ENCODE data around the gene AMIGO3.
"Not testable (repeated sequence)": the region's sequence is repeated elsewhere in the genome, so short reads cannot be mapped to it uniquely, and the experiment has no call there.

AMIGO3 gene

DNA sequence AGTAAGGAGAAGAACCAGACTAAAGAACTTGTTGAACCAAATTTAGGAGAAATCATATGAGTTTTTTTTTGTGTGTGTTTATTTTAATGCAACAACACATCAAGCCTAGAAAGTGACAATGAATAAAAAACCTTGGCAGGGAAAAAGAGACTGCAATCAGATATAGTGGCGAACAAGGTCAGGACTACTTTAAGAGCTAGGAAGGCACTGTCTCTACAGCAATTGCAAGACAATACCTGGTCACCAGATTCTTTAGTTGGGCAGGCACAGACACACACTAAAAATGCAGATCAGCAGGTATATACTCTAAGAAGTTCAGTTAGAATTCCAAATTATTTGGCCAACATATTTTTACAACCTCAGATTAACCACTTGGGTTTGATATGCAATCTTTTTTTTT, 35.1 kb upstream of the AMIGO3 start:
- DNase-seq (ENCODE audit: low read depth), result no peak
- H3K4me3 ChIP-seq (ENCODE audit: control insufficient read depth, low read depth, low read length), result no peak overlapping the region
- TF ChIP-seq, protein P1, sequence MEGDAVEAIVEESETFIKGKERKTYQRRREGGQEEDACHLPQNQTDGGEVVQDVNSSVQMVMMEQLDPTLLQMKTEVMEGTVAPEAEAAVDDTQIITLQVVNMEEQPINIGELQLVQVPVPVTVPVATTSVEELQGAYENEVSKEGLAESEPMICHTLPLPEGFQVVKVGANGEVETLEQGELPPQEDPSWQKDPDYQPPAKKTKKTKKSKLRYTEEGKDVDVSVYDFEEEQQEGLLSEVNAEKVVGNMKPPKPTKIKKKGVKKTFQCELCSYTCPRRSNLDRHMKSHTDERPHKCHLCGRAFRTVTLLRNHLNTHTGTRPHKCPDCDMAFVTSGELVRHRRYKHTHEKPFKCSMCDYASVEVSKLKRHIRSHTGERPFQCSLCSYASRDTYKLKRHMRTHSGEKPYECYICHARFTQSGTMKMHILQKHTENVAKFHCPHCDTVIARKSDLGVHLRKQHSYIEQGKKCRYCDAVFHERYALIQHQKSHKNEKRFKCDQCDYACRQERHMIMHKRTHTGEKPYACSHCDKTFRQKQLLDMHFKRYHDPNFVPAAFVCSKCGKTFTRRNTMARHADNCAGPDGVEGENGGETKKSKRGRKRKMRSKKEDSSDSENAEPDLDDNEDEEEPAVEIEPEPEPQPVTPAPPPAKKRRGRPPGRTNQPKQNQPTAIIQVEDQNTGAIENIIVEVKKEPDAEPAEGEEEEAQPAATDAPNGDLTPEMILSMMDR (IDR thresholded peaks at IDR 0.05; ENCODE audit: control insufficient read depth, insufficient read depth, low read depth, low read length, missing control alignments), result no peak

DNA sequence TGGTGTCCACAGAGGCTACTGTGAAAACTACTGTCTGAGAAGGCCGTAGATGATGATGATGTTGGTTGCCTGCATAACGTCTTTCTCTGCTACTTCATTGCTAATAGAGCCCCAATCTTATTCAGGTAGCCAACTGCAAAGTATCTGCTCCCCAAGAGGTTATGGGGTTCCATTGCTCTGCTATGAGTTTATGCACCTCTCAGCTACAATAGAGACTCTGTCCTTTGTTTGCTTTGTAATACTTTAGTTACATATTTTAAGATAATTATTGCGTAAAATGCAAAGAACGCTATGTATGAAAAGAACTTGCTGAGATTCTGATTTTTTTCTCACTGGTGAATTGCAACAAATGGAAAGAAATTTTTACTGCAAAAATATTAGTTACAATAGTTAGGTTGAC, 32.0 kb upstream of the AMIGO3 start:
- no peak overlapping the region for H3K4me3 ChIP-seq (ENCODE audit: control insufficient read depth, low read depth, low read length)
- DNase-seq (ENCODE audit: low read depth), result no peak
- TF ChIP-seq, protein P1 (IDR thresholded peaks at IDR 0.05; ENCODE audit: control insufficient read depth, insufficient read depth, low read depth, low read length, missing control alignments), result no peak

DNA sequence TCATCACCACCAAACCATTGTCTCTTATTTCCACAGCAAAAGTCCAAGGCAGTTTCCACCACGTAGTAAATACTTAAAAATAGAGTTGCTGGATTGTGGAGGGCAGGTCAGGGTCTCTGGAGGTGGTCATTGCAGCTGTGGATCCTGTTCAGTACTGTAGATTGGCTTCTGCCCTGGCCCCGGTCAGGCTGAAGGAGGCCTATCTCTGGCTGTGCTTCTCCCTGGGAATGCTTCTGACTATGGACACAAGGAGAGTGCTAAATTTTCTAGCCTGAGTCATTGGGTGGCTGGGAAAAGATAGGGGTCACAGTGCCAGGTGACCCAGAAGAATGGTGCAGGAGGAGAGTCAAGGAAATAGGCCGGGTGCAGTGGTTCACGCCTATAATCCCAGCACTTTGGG, 30.6 kb upstream of the AMIGO3 start:
- DNase-seq (ENCODE audit: low read depth), result no peak
- TF ChIP-seq, protein P1 (IDR thresholded peaks at IDR 0.05; ENCODE audit: control insufficient read depth, insufficient read depth, low read depth, low read length, missing control alignments), result no peak
- no peak overlapping the region for H3K4me3 ChIP-seq (ENCODE audit: control insufficient read depth, low read depth, low read length)

DNA sequence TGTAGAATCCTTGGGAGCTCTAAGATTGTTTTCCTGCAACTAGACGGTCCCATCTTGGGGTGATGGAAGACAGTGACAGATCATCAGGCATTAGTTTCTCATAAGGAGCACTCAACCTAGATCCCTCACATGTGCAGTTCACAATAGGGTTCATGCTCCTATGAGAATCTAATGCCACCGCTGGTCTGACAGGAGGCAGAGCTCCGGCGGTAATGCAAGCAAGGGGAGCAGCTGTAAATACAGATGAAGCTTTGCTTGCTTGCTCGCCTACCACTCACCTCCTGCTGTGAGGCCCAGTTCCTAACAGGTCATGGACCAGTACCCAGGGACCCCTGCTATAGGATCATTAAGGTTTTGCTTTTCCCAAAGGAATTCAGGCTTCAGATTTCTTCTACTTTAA, 29.4 kb upstream of the AMIGO3 start:
- DNase-seq (ENCODE audit: low read depth); H3K4me3 ChIP-seq (ENCODE audit: control insufficient read depth, low read depth, low read length): not testable (repeated sequence)

DNA sequence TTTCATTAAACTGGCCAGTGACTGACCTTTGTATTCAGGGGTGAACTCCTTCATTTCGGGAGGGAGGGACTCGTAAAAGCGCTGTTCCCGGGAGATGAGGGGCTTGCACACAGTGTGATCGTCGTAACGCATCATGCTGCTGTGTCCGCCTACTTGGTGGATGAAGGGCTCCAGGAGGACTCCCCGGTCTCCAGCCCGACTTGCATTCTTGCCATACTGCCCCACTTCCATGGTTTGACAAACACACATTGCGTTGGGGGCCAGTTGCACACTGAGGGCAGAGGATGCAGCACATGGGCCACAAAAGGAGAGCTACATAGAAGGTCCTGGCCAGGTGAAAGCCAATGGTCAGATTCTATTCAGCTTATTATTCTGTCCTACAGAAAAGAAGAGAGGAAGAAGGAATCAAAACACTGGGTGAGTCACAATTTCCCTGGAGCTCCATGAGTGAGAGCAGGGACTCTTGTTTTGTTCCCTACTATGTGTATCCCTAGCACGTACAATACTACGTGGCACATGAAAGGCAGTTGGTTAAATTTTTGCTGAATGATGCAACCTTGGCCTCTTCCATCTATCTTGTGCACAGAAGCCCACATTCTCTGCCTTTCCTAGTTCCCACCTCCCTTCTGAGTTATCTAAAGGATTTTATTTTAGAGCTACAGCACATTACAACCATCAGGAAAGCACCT, 28.5 kb upstream of the AMIGO3 start:
- TF ChIP-seq, protein P1 (IDR thresholded peaks at IDR 0.05; ENCODE audit: control insufficient read depth, insufficient read depth, low read depth, low read length, missing control alignments), result no peak
- no peak overlapping the region for H3K4me3 ChIP-seq (ENCODE audit: control insufficient read depth, low read depth, low read length)
- DNase-seq (ENCODE audit: low read depth), result peak; percentile 33

DNA sequence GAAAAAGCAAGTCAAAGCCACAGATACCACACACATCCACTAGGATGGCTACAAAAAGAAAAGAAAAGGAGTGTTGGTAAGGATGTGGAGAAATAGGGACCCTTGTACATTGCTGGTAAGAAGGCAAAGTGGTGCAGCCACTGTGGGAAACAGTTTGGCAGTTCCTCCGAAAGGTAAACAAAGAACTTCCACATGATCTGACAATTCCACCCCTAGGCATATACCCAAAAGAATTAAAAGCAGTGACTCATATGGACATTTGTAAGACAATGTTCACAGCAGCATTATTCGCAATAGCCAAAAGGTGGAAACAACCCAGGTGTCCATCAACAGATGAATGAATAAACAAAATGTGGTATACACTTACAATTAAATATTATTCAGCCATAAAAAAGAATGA, 26.5 kb upstream of the AMIGO3 start:
- DNase-seq (ENCODE audit: low read depth), result peak; percentile 5
- TF ChIP-seq, protein P1 (IDR thresholded peaks at IDR 0.05; ENCODE audit: control insufficient read depth, insufficient read depth, low read depth, low read length, missing control alignments), result no peak
- no peak overlapping the region for H3K4me3 ChIP-seq (ENCODE audit: control insufficient read depth, low read depth, low read length)

DNA sequence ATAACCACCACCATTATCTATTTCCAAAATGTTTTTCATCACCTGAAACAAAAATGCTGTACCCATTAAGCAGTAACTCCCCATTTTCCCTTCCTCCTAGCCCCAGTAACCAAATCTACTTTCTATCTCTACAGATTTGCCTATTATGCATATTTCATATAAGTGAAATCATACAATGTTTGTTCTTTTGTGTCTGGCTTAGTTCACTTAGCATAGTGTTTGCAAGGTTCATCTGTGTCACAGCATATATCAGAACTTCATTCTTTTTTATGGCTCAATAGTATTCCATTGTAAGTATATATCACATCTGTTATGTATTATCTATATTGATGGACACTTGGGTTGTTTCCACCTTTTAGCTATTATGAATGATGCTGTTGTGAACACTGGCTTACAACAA, 20.9 kb upstream of the AMIGO3 start:
- TF ChIP-seq, protein P1 (IDR thresholded peaks at IDR 0.05; ENCODE audit: control insufficient read depth, insufficient read depth, low read depth, low read length, missing control alignments), result no peak
- DNase-seq (ENCODE audit: low read depth), result no peak
- H3K4me3 ChIP-seq (ENCODE audit: control insufficient read depth, low read depth, low read length), result no peak overlapping the region
